ENCODE measurements around the gene ARHGAP15.

ARHGAP15 gene

GRCh38 chr2:143499061-143499460 lies 369.8 kb downstream of the ARHGAP15 start:
- in situ Hi-C loops (cut with HindIII; ENCODE audit: low pct_unique_long_range_greater_than_20kb, low sequenced_read_pairs): no loop called here
- no peak for TF ChIP-seq JUND (IDR thresholded peaks at IDR 0.05; ENCODE audit: low read depth)

GRCh38 chr2:143501106-143501676 lies 372.0 kb downstream of the ARHGAP15 start:
- in situ Hi-C loops (cut with HindIII; ENCODE audit: low pct_unique_long_range_greater_than_20kb, low sequenced_read_pairs): no loop called here
- no peak for DNase-seq (ENCODE audit: low read depth in 1 of 2, low spot score in 1 of 2)
- TF ChIP-seq JUND (IDR thresholded peaks at IDR 0.05; ENCODE audit: low read depth): no peak

More at GRCh38 chr2:143499061-143499460, 369.8 kb downstream of the ARHGAP15 start:
- no peak for DNase-seq (ENCODE audit: low read depth in 1 of 2, low spot score in 1 of 2)

- no peak for DNase-seq (ENCODE audit: low read depth in 1 of 2, low spot score in 1 of 2)
- in situ Hi-C loops (cut with HindIII; ENCODE audit: low pct_unique_long_range_greater_than_20kb, low sequenced_read_pairs): no loop called here
- TF ChIP-seq JUND (IDR thresholded peaks at IDR 0.05; ENCODE audit: low read depth): no peak
These were observed 374.1 kb downstream of the ARHGAP15 start for GRCh38 chr2:143503280-143503679.

- in situ Hi-C loops (cut with HindIII; ENCODE audit: low pct_unique_long_range_greater_than_20kb, low sequenced_read_pairs): no loop called here
- DNase-seq (ENCODE audit: low read depth in 1 of 2, low spot score in 1 of 2): no peak
- no peak for TF ChIP-seq JUND (IDR thresholded peaks at IDR 0.05; ENCODE audit: low read depth)
These were observed 375.2 kb downstream of the ARHGAP15 start for GRCh38 chr2:143504397-143504796.

- no peak for TF ChIP-seq JUND (IDR thresholded peaks at IDR 0.05; ENCODE audit: low read depth)
- in situ Hi-C loops (cut with HindIII; ENCODE audit: low pct_unique_long_range_greater_than_20kb, low sequenced_read_pairs): no loop called here
- DNase-seq (ENCODE audit: low read depth in 1 of 2, low spot score in 1 of 2): no peak
These were observed 376.3 kb downstream of the ARHGAP15 start for GRCh38 chr2:143505542-143505941.

GRCh38 chr2:143513081-143513480 lies 383.9 kb downstream of the ARHGAP15 start:
- peak in 1 of 2 experiments; percentile 51 for DNase-seq (ENCODE audit: low read depth in 1 of 2, low spot score in 1 of 2)
- no peak for TF ChIP-seq JUND (IDR thresholded peaks at IDR 0.05; ENCODE audit: low read depth)
- in situ Hi-C loops (cut with HindIII; ENCODE audit: low pct_unique_long_range_greater_than_20kb, low sequenced_read_pairs): no loop called here

- peak in 1 of 2 experiments; percentile 9 for DNase-seq (ENCODE audit: low read depth in 1 of 2, low spot score in 1 of 2)
- in situ Hi-C loops (cut with HindIII; ENCODE audit: low pct_unique_long_range_greater_than_20kb, low sequenced_read_pairs): no loop called here
These were observed 385.2 kb downstream of the ARHGAP15 start for GRCh38 chr2:143514413-143514812.

GRCh38 chr2:143515318-143515717 lies 386.1 kb downstream of the ARHGAP15 start:
- no peak for DNase-seq (ENCODE audit: low read depth in 1 of 2, low spot score in 1 of 2)
- no peak for TF ChIP-seq JUND (IDR thresholded peaks at IDR 0.05; ENCODE audit: low read depth)
- in situ Hi-C loops (cut with HindIII; ENCODE audit: low pct_unique_long_range_greater_than_20kb, low sequenced_read_pairs): no loop called here

More at GRCh38 chr2:143514413-143514812, 385.2 kb downstream of the ARHGAP15 start:
- no peak for TF ChIP-seq JUND (IDR thresholded peaks at IDR 0.05; ENCODE audit: low read depth)

- in situ Hi-C loops (cut with HindIII; ENCODE audit: low pct_unique_long_range_greater_than_20kb, low sequenced_read_pairs): no loop called here
- no peak for DNase-seq (ENCODE audit: low read depth in 1 of 2, low spot score in 1 of 2)
- TF ChIP-seq JUND (IDR thresholded peaks at IDR 0.05; ENCODE audit: low read depth): no peak
These were observed 390.3 kb downstream of the ARHGAP15 start for GRCh38 chr2:143519521-143519920.

- in situ Hi-C loops (cut with HindIII; ENCODE audit: low pct_unique_long_range_greater_than_20kb, low sequenced_read_pairs): no loop called here
- no peak for DNase-seq (ENCODE audit: low read depth in 1 of 2, low spot score in 1 of 2)
- TF ChIP-seq JUND (IDR thresholded peaks at IDR 0.05; ENCODE audit: low read depth): no peak
These were observed 392.2 kb downstream of the ARHGAP15 start for GRCh38 chr2:143521396-143521795.

- in situ Hi-C loops (cut with HindIII; ENCODE audit: low pct_unique_long_range_greater_than_20kb, low sequenced_read_pairs): no loop called here
- no peak for TF ChIP-seq JUND (IDR thresholded peaks at IDR 0.05; ENCODE audit: low read depth)
- no peak for DNase-seq (ENCODE audit: low read depth in 1 of 2, low spot score in 1 of 2)
These were observed 393.5 kb downstream of the ARHGAP15 start for GRCh38 chr2:143522699-143523098.

GRCh38 chr2:143524119-143524553 lies 394.9 kb downstream of the ARHGAP15 start:
- peak in 1 of 2 experiments; percentile 37 for DNase-seq (ENCODE audit: low read depth in 1 of 2, low spot score in 1 of 2)

GRCh38 chr2:143524559-143525401 lies 395.6 kb downstream of the ARHGAP15 start:
- in situ Hi-C loops (cut with HindIII; ENCODE audit: low pct_unique_long_range_greater_than_20kb, low sequenced_read_pairs): no loop called here
- no peak for TF ChIP-seq JUND (IDR thresholded peaks at IDR 0.05; ENCODE audit: low read depth)
- no peak for DNase-seq (ENCODE audit: low read depth in 1 of 2, low spot score in 1 of 2)

More at GRCh38 chr2:143524119-143524553, 394.9 kb downstream of the ARHGAP15 start:
- TF ChIP-seq JUND (IDR thresholded peaks at IDR 0.05; ENCODE audit: low read depth): no peak
- in situ Hi-C loops (cut with HindIII; ENCODE audit: low pct_unique_long_range_greater_than_20kb, low sequenced_read_pairs): no loop called here

Measured in T47D (cell line).